Superior temporal gyrus (tissue), 1 donor: ENCODE data around the gene MICA.
A peak's percentile ranks its signal among the peaks of the same experiment; 100 is the strongest.
"Not testable (repeated sequence)": the region's sequence is repeated elsewhere in the genome, so short reads cannot be mapped to it uniquely, and the experiment has no call there.

Experiments used
- DNase-seq: peaks from one replicate; pipeline ENCODE4 v3.0.0-alpha.2; 2016; ENCODE audit errors: extremely low spot score

The MICA gene

GRCh38 chr6:31412506-31412905 is 9.1 kb downstream of the MICA start:
- no peak for DNase-seq

- DNase-seq, result not testable (repeated sequence)
These were observed 10.9 kb downstream of the MICA start for GRCh38 chr6:31414148-31414770.

- DNase-seq, result no peak
These were observed 11.4 kb downstream of the MICA start for GRCh38 chr6:31414771-31415265.

GRCh38 chr6:31416394-31417014 is 13.1 kb downstream of the MICA start:
- DNase-seq, result no peak

- DNase-seq, result no peak
These were observed 14.9 kb downstream of the MICA start for GRCh38 chr6:31418251-31418650.

GRCh38 chr6:31419842-31420241 is 16.4 kb downstream of the MICA start:
- no peak for DNase-seq

GRCh38 chr6:31420546-31420945 is 17.2 kb downstream of the MICA start:
- no peak for DNase-seq

GRCh38 chr6:31422587-31422986 is 19.2 kb downstream of the MICA start:
- DNase-seq, result no peak

- DNase-seq, result no peak
These were observed 20.2 kb downstream of the MICA start for GRCh38 chr6:31423550-31423949.

GRCh38 chr6:31426395-31427354 is 23.3 kb downstream of the MICA start:
- DNase-seq, result no peak

GRCh38 chr6:31430449-31430848 is 27.1 kb downstream of the MICA start:
- no peak for DNase-seq

- DNase-seq, result not testable (repeated sequence)
These were observed 31.7 kb downstream of the MICA start for GRCh38 chr6:31435051-31435450.

GRCh38 chr6:31438222-31438621 is 34.8 kb downstream of the MICA start:
- DNase-seq, result no peak

GRCh38 chr6:31438677-31439076 is 35.3 kb downstream of the MICA start:
- DNase-seq, result no peak

GRCh38 chr6:31441365-31442267 is 38.2 kb downstream of the MICA start:
- DNase-seq, result peak; percentile 71

GRCh38 chr6:31446481-31446880 is 43.1 kb downstream of the MICA start:
- no peak for DNase-seq

- not testable (repeated sequence) for DNase-seq
These were observed 43.8 kb downstream of the MICA start for GRCh38 chr6:31446999-31447789.

- DNase-seq, result no peak
These were observed 47.4 kb downstream of the MICA start for GRCh38 chr6:31450751-31451150.

GRCh38 chr6:31452859-31453258 is 49.5 kb downstream of the MICA start:
- no peak for DNase-seq

- DNase-seq, result no peak
These were observed 49.9 kb downstream of the MICA start for GRCh38 chr6:31453259-31453658.
